Measurements from ENCODE around the gene TSC22D1.

Gene TSC22D1

DNA sequence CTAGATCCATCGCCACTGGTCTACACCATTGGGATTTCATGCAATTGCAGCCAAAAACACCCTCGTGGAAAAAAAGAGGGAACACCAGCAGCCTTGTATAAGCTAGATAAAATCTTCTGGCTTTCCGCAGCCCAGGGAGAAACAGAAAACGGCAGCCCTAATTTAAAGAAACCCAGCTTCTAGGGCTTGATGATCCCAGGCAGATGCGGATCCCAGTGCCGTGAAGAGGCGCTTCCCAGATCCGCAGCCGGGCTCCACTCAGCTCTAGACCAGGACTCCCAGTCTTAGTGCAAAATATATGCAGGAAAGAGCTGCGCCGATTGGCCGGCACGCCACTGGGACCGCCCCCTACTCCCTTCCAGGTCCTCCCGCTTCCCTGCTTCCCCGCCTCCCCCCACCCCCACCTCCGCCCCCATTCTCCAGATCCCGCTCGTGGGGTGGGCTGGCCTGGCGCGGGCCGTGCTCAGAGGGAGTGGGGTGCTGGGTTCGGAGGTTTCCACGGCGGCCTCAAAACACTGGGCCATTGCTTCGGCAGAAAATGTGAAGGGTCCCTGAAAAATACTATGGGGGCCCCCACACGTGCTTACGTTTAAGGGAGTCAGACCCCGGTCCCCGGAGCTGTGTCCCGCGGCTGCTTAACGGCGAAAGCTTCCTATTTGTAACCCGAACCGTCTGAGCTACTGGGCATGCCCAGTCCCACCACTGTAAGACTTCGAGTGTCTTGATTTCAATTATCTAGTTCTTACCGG lies 139.4 kb downstream of the TSC22D1 start:
- peak overlapping the region; percentile 90 for H3K4me3 ChIP-seq (ENCODE audit: low read depth, low read length)
- DNase-seq (ENCODE audit: low read depth, low spot score), result peak; percentile 96
- TF ChIP-seq, protein P1, sequence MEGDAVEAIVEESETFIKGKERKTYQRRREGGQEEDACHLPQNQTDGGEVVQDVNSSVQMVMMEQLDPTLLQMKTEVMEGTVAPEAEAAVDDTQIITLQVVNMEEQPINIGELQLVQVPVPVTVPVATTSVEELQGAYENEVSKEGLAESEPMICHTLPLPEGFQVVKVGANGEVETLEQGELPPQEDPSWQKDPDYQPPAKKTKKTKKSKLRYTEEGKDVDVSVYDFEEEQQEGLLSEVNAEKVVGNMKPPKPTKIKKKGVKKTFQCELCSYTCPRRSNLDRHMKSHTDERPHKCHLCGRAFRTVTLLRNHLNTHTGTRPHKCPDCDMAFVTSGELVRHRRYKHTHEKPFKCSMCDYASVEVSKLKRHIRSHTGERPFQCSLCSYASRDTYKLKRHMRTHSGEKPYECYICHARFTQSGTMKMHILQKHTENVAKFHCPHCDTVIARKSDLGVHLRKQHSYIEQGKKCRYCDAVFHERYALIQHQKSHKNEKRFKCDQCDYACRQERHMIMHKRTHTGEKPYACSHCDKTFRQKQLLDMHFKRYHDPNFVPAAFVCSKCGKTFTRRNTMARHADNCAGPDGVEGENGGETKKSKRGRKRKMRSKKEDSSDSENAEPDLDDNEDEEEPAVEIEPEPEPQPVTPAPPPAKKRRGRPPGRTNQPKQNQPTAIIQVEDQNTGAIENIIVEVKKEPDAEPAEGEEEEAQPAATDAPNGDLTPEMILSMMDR (IDR thresholded peaks at IDR 0.05; ENCODE audit: low read depth, low read length), result no peak
- in situ Hi-C loops (cut with HindIII; ENCODE audit: low sequenced_read_pairs), result loop anchor here (25.0 kb wide), 1 partner anchor 124 kb away; no protein-coding TSS in a partner anchor

DNA sequence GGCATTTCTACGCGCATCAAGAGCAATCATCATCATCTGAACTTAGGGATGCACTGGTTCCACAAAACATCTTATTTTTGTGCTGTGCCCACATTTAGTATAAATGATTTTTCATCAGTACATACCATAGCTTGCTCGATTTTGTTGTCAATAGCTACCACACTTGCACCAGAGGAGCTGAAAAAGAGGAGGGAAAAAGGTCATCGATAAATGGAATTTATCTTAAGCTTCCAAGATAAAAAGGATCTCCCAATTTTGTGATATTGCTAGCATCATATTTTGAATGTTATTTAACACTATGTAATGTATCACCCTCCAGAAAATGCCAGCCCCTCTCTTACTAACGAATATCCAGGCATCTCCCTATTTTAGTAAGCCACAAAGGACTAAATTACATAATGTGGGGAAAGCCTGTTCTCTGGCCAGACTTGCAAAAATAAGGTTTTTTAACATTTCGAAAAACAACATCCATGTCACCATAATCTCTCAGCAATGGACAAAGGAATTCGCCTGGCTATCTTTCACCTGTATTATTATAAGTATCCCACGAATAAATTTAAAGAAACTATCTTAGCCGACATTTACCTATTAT lies 140.1 kb downstream of the TSC22D1 start:
- in situ Hi-C loops (cut with HindIII; ENCODE audit: low sequenced_read_pairs), result loop anchor here (25.0 kb wide), 1 partner anchor 124 kb away; no protein-coding TSS in a partner anchor
- TF ChIP-seq, protein P1 (IDR thresholded peaks at IDR 0.05; ENCODE audit: low read depth, low read length), result no peak
- no peak for DNase-seq (ENCODE audit: low read depth, low spot score)
- peak overlapping the region; percentile 90 for H3K4me3 ChIP-seq (ENCODE audit: low read depth, low read length)

DNA sequence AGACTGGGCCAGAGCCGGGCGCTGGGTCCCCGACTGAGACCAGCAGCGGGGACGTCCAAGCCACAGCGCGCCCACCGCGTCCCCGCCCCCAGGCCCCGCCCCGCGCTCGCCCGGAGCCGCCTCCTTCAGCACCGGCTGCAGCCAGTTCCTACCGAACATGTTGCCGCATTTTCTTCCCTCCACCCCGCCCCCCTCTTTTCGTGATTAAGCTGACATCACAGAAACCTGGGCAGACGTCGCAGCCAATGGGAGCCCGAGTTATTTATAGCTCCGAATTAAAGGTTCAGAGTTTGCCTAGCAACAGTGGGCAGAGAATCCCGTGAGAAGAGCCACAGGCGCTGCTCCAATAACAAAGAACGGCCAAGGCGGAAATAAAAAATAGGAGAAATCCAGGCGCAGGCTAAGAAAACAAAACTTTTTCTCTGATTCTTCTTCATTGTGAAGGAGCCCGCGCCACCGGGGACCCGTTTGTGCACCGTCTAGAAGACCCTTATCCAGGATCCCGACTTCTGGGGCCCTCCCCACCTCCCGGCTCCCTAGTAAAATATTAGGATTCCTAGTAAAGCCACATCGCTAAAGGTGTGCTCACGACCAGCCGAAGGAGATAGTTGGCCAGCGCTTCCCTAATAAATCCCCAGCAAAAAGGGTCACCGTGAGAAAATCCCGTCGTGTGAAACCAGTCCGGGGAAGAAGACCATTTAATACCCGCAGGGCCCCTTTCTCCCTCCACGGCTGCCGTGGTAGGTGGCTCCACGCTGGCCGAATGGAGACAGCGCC lies 140.8 kb downstream of the TSC22D1 start:
- DNase-seq (ENCODE audit: low read depth, low spot score), result peak; percentile 99
- H3K4me3 ChIP-seq (ENCODE audit: low read depth, low read length), result peak overlapping the region; percentile 90
- TF ChIP-seq, protein P1 (IDR thresholded peaks at IDR 0.05; ENCODE audit: low read depth, low read length), result no peak
- in situ Hi-C loops (cut with HindIII; ENCODE audit: low sequenced_read_pairs), result loop anchor here (25.0 kb wide), 1 partner anchor 123 kb away; no protein-coding TSS in a partner anchor

DNA sequence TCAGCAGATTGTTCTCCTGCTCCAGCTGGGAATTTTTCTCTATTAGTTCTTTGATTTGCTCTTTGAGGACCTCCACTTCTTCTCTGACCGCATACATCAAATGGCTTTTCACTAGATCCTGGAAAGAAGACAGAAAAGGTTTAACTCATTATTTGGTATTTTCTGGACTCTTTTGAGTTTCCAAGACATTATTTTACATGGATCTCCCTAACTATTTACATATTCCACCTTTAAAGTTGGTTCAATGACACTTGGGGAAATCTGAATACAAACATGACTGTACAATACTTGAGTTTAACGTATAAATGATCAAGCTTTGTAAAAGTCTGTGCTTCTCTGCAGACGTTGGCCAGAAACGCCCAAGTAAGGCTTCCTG lies 141.4 kb downstream of the TSC22D1 start:
- H3K4me3 ChIP-seq (ENCODE audit: low read depth, low read length), result peak overlapping the region; percentile 90
- TF ChIP-seq, protein P1 (IDR thresholded peaks at IDR 0.05; ENCODE audit: low read depth, low read length), result no peak
- no peak for DNase-seq (ENCODE audit: low read depth, low spot score)
- in situ Hi-C loops (cut with HindIII; ENCODE audit: low sequenced_read_pairs), result loop anchor here (25.0 kb wide), 1 partner anchor 122 kb away; no protein-coding TSS in a partner anchor

DNA sequence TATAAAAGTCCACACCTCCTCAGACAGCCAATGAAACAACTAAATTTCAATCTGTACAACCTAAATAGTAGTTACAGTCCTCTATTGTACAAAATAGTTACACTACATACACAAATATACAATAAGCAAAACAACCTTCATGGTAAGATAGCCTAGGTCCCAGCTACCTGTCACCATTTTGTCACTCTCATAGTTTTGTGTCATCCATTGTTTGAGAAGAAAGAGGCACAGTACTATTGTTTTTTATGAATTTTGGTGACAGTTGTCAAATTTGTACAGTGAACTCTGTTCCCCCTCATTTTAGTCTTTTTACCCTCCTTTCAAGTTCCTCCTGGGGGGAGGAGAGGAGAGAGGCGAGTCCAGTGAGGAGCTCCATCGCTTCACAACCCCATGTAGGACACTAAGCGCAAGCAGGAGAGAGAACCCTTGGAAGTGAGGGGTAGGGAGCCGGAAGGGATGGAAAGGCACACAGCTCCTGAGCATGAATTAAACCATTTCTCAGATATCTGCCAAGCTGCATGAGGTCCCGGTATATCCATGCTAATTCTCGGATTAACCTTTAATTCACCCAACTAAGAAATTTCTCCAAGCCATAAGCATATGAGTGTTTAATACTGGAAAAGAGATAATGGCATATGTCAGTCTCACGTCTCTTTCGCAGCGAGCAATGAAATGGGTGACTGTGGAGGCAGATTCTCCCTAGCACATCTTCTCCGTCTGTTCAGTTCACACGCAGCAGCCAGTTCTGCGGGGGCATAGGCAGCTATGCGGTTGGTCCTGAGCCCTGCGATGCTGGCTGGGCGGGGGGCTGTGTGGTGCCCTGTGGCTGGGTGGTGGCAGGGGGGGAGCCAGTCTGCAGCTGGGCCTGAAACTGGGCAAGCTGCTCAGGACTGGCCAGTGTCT lies 142.0 kb downstream of the TSC22D1 start:
- TF ChIP-seq, protein P1 (IDR thresholded peaks at IDR 0.05; ENCODE audit: low read depth, low read length), result no peak
- peak overlapping the region; percentile 90 for H3K4me3 ChIP-seq (ENCODE audit: low read depth, low read length)
- DNase-seq (ENCODE audit: low read depth, low spot score), result no peak
- in situ Hi-C loops (cut with HindIII; ENCODE audit: low sequenced_read_pairs), result loop anchor here (25.0 kb wide), 1 partner anchor 122 kb away; no protein-coding TSS in a partner anchor

Data from astrocyte of the spinal cord (primary cell).